Omental fat pad (tissue), 4 donors: ENCODE data around the gene SIAE. TPM values are rescaled to one million over a fixed set of nuclear protein-coding genes. Genes with fewer than 3 reads are reported as not detected.

Source experiments
- ATAC-seq: fragments of 150-250 bp; one replicate; pipeline ENCODE4 v1.9.1; 2016; ENCODE audit warnings: mild to moderate bottlenecking, moderate library complexity; ENCODE audit not compliant: low FRiP score
- DNase-seq: peaks from one replicate; pipeline ENCODE4 v3.0.0-alpha.2; 2019; ENCODE audit warnings: low spot score
- total RNA-seq, 4 donors: library from RNA; depleted of rRNA; stranded (reverse); fragments of >200 nt; gene quantifications; one replicate each; pipeline ENCODE4 v1.1.0, GENCODE V29; 2016
- TF ChIP-seq, protein P1 (sequence below), 3 donors: fragments of 450-650 bp; IDR thresholded peaks; one replicate each; pipeline ENCODE4 v1.5.1; 2016 to 2017; ENCODE audit warnings: antibody characterized with exemption in 3 of 3, mild to moderate bottlenecking in 3 of 3, moderate library complexity in 2 of 3

The SIAE gene
- total RNA-seq, 4 donors from 2014 or later: 14.7 to 24.9 (median 20.0) TPM

DNA sequence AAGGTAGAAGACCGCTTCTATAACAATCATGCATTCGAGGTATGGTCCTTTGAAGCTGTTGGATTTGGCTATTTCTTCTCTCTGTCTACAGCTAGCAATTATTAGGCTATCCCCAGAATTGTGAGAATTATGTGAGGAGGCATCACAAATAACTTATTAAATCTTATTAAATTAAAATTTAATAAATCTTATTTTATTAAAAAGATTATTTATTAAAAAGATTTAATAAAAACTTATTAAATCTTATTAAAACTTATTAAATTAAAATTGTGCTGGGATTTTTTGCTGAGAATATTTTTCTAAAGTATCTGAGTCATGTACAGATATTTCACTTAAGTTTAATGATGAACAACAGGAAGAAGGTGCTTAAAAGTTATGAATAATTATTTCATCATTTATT is 7.9 kb upstream of the SIAE start:
- DNase-seq: no peak
- no peak for ATAC-seq

DNA sequence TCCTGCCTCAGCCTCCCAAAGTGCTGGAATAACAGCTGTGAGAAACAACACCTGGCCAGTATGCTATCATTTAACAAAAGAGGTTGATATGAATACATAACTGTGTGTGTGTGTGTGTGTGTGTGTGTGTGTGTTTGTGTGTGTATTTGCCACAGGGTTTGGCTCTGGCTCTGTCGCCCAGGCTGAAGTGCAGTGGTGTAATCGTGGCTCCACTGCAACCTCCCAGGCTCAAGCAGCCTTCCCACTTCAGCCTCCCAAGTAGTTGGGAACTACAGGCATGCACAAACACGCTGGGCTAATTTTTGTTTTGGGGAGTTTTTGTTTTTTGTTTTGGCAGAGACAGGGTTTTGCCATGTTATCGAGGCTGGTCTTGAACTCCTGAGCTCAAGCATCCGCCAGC is 4.9 kb upstream of the SIAE start:
- TF ChIP-seq, protein P1, sequence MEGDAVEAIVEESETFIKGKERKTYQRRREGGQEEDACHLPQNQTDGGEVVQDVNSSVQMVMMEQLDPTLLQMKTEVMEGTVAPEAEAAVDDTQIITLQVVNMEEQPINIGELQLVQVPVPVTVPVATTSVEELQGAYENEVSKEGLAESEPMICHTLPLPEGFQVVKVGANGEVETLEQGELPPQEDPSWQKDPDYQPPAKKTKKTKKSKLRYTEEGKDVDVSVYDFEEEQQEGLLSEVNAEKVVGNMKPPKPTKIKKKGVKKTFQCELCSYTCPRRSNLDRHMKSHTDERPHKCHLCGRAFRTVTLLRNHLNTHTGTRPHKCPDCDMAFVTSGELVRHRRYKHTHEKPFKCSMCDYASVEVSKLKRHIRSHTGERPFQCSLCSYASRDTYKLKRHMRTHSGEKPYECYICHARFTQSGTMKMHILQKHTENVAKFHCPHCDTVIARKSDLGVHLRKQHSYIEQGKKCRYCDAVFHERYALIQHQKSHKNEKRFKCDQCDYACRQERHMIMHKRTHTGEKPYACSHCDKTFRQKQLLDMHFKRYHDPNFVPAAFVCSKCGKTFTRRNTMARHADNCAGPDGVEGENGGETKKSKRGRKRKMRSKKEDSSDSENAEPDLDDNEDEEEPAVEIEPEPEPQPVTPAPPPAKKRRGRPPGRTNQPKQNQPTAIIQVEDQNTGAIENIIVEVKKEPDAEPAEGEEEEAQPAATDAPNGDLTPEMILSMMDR (IDR thresholded peaks at IDR 0.05): no peak
- no peak for ATAC-seq
- no peak for DNase-seq

More for the DNA sequence above, 7.9 kb upstream of the SIAE start:
- TF ChIP-seq, protein P1 (IDR thresholded peaks at IDR 0.05): no peak

GRCh38 chr11:124676386-124676785 is 2.8 kb upstream of the SIAE start:
- DNase-seq (no peak), ATAC-seq (peak; percentile 65)
- TF ChIP-seq, protein P1 (IDR thresholded peaks at IDR 0.05): no peak

GRCh38 chr11:124674571-124674970 is 1.0 kb upstream of the SIAE start:
- DNase-seq: no peak
- ATAC-seq: no peak
- TF ChIP-seq, protein P1 (IDR thresholded peaks at IDR 0.05): no peak

- ATAC-seq (no peak), DNase-seq (no peak)
- TF ChIP-seq, protein P1 (IDR thresholded peaks at IDR 0.05): no peak
These were observed 604 bp upstream of the SIAE start for GRCh38 chr11:124674168-124674517.

DNA sequence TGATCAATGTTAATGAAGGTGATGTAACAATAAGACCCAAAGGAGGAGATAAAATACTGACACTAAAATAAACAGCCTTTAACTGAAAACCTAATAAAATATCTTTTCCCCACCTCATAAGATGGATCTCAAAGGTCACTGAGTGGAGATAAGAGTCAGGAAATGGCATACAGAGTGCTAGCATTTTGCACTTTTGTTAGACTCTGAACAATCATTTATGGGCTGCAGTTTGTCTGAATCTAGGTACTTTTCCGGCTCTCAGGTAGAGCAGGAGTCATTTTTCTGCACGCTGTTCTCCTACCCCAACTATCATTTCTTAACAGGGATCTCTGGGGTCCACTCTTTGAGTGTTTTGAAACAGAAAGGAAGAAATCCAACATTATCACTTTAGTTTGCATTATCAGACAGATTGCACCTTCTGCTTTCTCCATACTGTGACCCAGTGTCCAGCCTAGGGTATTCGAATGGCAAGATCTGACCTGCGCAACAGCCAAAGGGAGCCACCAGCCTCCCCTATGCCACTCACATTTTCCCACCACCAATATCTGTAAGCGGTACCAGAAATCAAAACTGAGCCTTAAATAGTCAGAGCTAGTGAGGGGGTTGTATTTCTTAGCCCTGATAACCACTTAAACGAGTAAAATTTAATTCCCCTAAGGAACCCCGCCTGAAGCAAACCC is 863 bp downstream of the SIAE start:
- TF ChIP-seq, protein P1 (IDR thresholded peaks at IDR 0.05): no peak
- ATAC-seq: no peak
- no peak for DNase-seq

- TF ChIP-seq, protein P1 (IDR thresholded peaks at IDR 0.05): no peak
- no peak for DNase-seq
- no peak for ATAC-seq
These were observed 2.8 kb downstream of the SIAE start for GRCh38 chr11:124670732-124671131.
